WTC11 (cell line): ENCODE data around the gene MCAT. TPM values are rescaled to one million over a fixed set of nuclear protein-coding genes. Genes with fewer than 3 reads are reported as not detected.
A peak's percentile ranks its signal among the peaks of the same experiment; 100 is the strongest.

Source experiments
- ATAC-seq: fragments of 200-7000 bp; cut with Tn5 transposase; 2 replicates; pipeline ENCODE4 v1.10.0; 2021; ENCODE audit warnings: mild to moderate bottlenecking, moderate library complexity
- CTCF ChIA-PET: fragments of 300-600 bp; sonication (Branson Sonifier 250); formaldehyde crosslinking; loops from one replicate; lab custom pipeline; 2021; ENCODE audit warnings: antibody characterized with exemption; lab: Charles Lee
- POLR2A ChIA-PET: fragments of 350-600 bp; sonication (Branson Sonifier 250); formaldehyde crosslinking; loops from one replicate; lab custom pipeline; 2021; ENCODE audit warnings: antibody characterized with exemption; lab: Charles Lee
- DNase-seq: peaks from one replicate; pipeline ENCODE4 v3.0.0; 2021; ENCODE audit warnings: low spot score
- H3K27ac Mint-ChIP-seq: 2 replicates; pipeline ENCODE4 v1.8.0; 2021; ENCODE audit warnings: mixed read lengths
- H3K27me3 Mint-ChIP-seq: 2 replicates; pipeline ENCODE4 v1.8.0; 2021; ENCODE audit warnings: low read depth, mild to moderate bottlenecking, moderate library complexity, mixed read lengths
- H3K36me3 Mint-ChIP-seq: 2 replicates; pipeline ENCODE4 v1.8.0; 2021; ENCODE audit warnings: mixed read lengths
- H3K4me1 Mint-ChIP-seq: 2 replicates; pipeline ENCODE4 v1.8.0; 2022; ENCODE audit warnings: mixed read lengths
- H3K4me3 Mint-ChIP-seq: 2 replicates; pipeline ENCODE4 v1.8.0; 2021; ENCODE audit warnings: mild to moderate bottlenecking, moderate library complexity, mixed read lengths
- H3K9me3 Mint-ChIP-seq: 2 replicates; pipeline ENCODE4 v1.8.0; 2021; ENCODE audit warnings: mixed read lengths
- ATF6 ChIP-seq: sonication (generic); formaldehyde crosslinking; IDR thresholded peaks from 2 replicates; pipeline ENCODE4 v1.8.1; 2023; ENCODE audit warnings: mild to moderate bottlenecking, missing genetic modification reagents
- ELF4 ChIP-seq: sonication (generic); formaldehyde crosslinking; IDR thresholded peaks from 2 replicates; pipeline ENCODE4 v1.8.1; 2022; ENCODE audit warnings: low read depth, mild to moderate bottlenecking, moderate library complexity, missing genetic modification reagents
- HMGA2 ChIP-seq: fragments of 250-450 bp; sonication (Bioruptor Pico); IDR thresholded peaks from 2 replicates; pipeline ENCODE4 v1.4.0; 2021; ENCODE audit warnings: mild to moderate bottlenecking, moderate library complexity
- JUN ChIP-seq: sonication (generic); formaldehyde crosslinking; IDR thresholded peaks from 2 replicates; pipeline ENCODE4 v1.8.0; 2023; ENCODE audit warnings: mild to moderate bottlenecking, missing genetic modification reagents
- MLX ChIP-seq: sonication (generic); formaldehyde crosslinking; IDR thresholded peaks from 2 replicates; pipeline ENCODE4 v1.8.1; 2023; ENCODE audit warnings: mild to moderate bottlenecking, missing genetic modification reagents, moderate library complexity
- NR2C2 ChIP-seq: sonication (generic); formaldehyde crosslinking; IDR thresholded peaks from 2 replicates; pipeline ENCODE4 v1.8.0; 2022; ENCODE audit warnings: mild to moderate bottlenecking, missing genetic modification reagents
- NR3C1 ChIP-seq: sonication (generic); formaldehyde crosslinking; conservative IDR thresholded peaks from 2 replicates; pipeline ENCODE4 v1.8.1; 2023; ENCODE audit warnings: low read depth, mild to moderate bottlenecking, missing genetic modification reagents
- SP1 ChIP-seq: sonication (generic); formaldehyde crosslinking; conservative IDR thresholded peaks from 2 replicates; pipeline ENCODE4 v1.8.1; 2022; ENCODE audit warnings: missing genetic modification reagents
- TEAD1 ChIP-seq: sonication (generic); formaldehyde crosslinking; IDR thresholded peaks from 2 replicates; pipeline ENCODE4 v1.8.0; 2022; ENCODE audit warnings: mild to moderate bottlenecking, missing genetic modification reagents
- TP53 ChIP-seq: sonication (generic); formaldehyde crosslinking; IDR thresholded peaks from 2 replicates; pipeline ENCODE4 v1.8.1; 2023; ENCODE audit warnings: mild to moderate bottlenecking, missing genetic modification reagents
- USF1 ChIP-seq: sonication (generic); formaldehyde crosslinking; IDR thresholded peaks from 2 replicates; pipeline ENCODE4 v1.8.0; 2022; ENCODE audit warnings: mild to moderate bottlenecking, missing genetic modification reagents
- ZBTB43 ChIP-seq: sonication (generic); formaldehyde crosslinking; IDR thresholded peaks from 2 replicates; pipeline ENCODE4 v1.8.1; 2023; ENCODE audit warnings: mild to moderate bottlenecking, missing genetic modification reagents
- ZNF121 ChIP-seq: sonication (generic); formaldehyde crosslinking; IDR thresholded peaks from 2 replicates; pipeline ENCODE4 v1.8.0; 2023; ENCODE audit warnings: missing genetic modification reagents
- ZNF138 ChIP-seq: sonication (generic); formaldehyde crosslinking; conservative IDR thresholded peaks from 2 replicates; pipeline ENCODE4 v1.8.1; 2022; ENCODE audit warnings: mild to moderate bottlenecking, moderate library complexity, missing genetic modification reagents
- ZNF219 ChIP-seq: sonication (generic); formaldehyde crosslinking; IDR thresholded peaks from 2 replicates; pipeline ENCODE4 v1.8.0; 2023; ENCODE audit warnings: missing genetic modification reagents, mild to moderate bottlenecking, borderline replicate concordance
- ZNF263 ChIP-seq: sonication (generic); formaldehyde crosslinking; IDR thresholded peaks from 2 replicates; pipeline ENCODE4 v1.8.1; 2022; ENCODE audit warnings: low read depth, mild to moderate bottlenecking, moderate library complexity, missing genetic modification reagents
- ZNF512 ChIP-seq: sonication (generic); formaldehyde crosslinking; IDR thresholded peaks from 2 replicates; pipeline ENCODE4 v1.8.1; 2022; ENCODE audit warnings: missing genetic modification reagents, borderline replicate concordance
- total RNA-seq: library from RNA; stranded (reverse); gene quantifications from 3 replicates; pipeline ENCODE4 v1.2.3, GENCODE V29; 2021

MCAT gene
- total RNA-seq, 1 experiment from 2014 or later: 18.5 TPM

- H3K27ac Mint-ChIP-seq: no peak overlapping the region
These were observed 51.1 kb downstream of the MCAT start for GRCh38 chr22:43092085-43092484.

GRCh38 chr22:43090130-43090789 is 52.9 kb downstream of the MCAT start:
- POLR2A ChIA-PET: interaction anchor here (0.7 kb wide), 1 partner anchor 188 kb away, joined by 6 read pairs; no protein-coding TSS in a partner anchor
- peak overlapping the region; percentile 45 for H3K4me3 Mint-ChIP-seq

More at GRCh38 chr22:43092085-43092484, 51.1 kb downstream of the MCAT start:
- ATAC-seq (no peak), DNase-seq (no peak)
- 0 out of 2 replicates have a peak, but pooled peaks cover 5% of the 10 kb centered on the region for H3K4me1 Mint-ChIP-seq
- CTCF ChIA-PET: interaction anchor here (1.4 to 1.5 kb wide), 2 partner anchors 32 to 224 kb away, joined by 3 to 7 read pairs; no protein-coding TSS in a partner anchor
- no peaks in the 10 kb centered on the region; the same call in none of the 2 replicates for H3K27me3 Mint-ChIP-seq
- H3K4me3 Mint-ChIP-seq: no peak overlapping the region
- TF ChIP-seq ZBTB43: no peak
- TF ChIP-seq ZNF512 (CRISPR knock-in tag): no peak
- no peak for TF ChIP-seq TEAD1 (CRISPR knock-in tag)
- no peak for TF ChIP-seq ZNF263 (CRISPR knock-in tag)
- TF ChIP-seq JUN: no peak
- no peak for TF ChIP-seq MLX (CRISPR knock-in tag)
- no peak for TF ChIP-seq ZNF138 (CRISPR knock-in tag)
- TF ChIP-seq NR3C1 (CRISPR knock-in tag): no peak
- no peak for TF ChIP-seq SP1
- no peak for TF ChIP-seq NR2C2 (CRISPR knock-in tag)
- no peak for TF ChIP-seq USF1 (CRISPR knock-in tag)
- no peak for TF ChIP-seq HMGA2
- TF ChIP-seq TP53: no peak
- TF ChIP-seq ELF4: no peak
- peaks cover 11% of the 10 kb centered on the region for H3K36me3 Mint-ChIP-seq
- peaks cover 15% of the 10 kb centered on the region for H3K9me3 Mint-ChIP-seq
- POLR2A ChIA-PET: no interaction called here

More at GRCh38 chr22:43090130-43090789, 52.9 kb downstream of the MCAT start:
- H3K4me1 Mint-ChIP-seq: 0 out of 2 replicates have a peak, but pooled peaks cover 2% of the 10 kb centered on the region
- no peaks in the 10 kb centered on the region for H3K27me3 Mint-ChIP-seq
- no peaks in the 10 kb centered on the region; the same call in 1 of the 2 replicates for H3K36me3 Mint-ChIP-seq
- DNase-seq: no peak
- TF ChIP-seq ATF6 (CRISPR knock-in tag): no peak
- no peak for TF ChIP-seq ZNF219 (CRISPR knock-in tag)
- peak; percentile 81; the same call in 1 of the 2 replicates for TF ChIP-seq ZNF121 (CRISPR knock-in tag)
- no peak for TF ChIP-seq TP53
- CTCF ChIA-PET: interaction anchor here (0.6 to 1.1 kb wide), 2 partner anchors 30 to 813 kb away, joined by 3 to 5 read pairs; no protein-coding TSS in a partner anchor
- ATAC-seq: no peak
- H3K9me3 Mint-ChIP-seq: peaks cover under 1% of the 10 kb centered on the region; the same call in 1 of the 2 replicates
- H3K27ac Mint-ChIP-seq: no peak overlapping the region
